Activated T-cell treated with anti-CD3 and anti-CD28 coated beads, Interleukin-2, amount 50 U/mL, for 72 hours (primary cell): ENCODE results near the gene NRXN2. TPM values are rescaled to one million over a fixed set of nuclear protein-coding genes. Genes with fewer than 3 reads are reported as not detected.

Experiments used
- ATAC-seq, 2 donors: fragments of 150-1000 bp; cut with Tn5 transposase; replicated peaks in 1 of 2; 2 replicates each; pipeline ENCODE4 v1.10.0; 2021; ENCODE audit warnings: moderate library complexity in 2 of 2, mild to moderate bottlenecking in 1 of 2
- DNase-seq, 2 donors: peaks; one replicate each; pipeline ENCODE4 v3.0.0; 2021 to 2022; ENCODE audit warnings: mixed read lengths in 1 of 2
- H3K27ac Mint-ChIP-seq: one replicate; pipeline ENCODE4 v1.8.0; 2022; ENCODE audit warnings: mild to moderate bottlenecking, moderate library complexity, mixed read lengths
- H3K27me3 Mint-ChIP-seq: one replicate; pipeline ENCODE4 v1.8.0; 2022; ENCODE audit warnings: low read depth, mixed read lengths
- H3K36me3 Mint-ChIP-seq, 2 donors: one replicate each; pipeline ENCODE4 v1.8.0; 2022; ENCODE audit warnings: mixed read lengths in 2 of 2, mild to moderate bottlenecking in 1 of 2; ENCODE audit not compliant: insufficient read depth in 2 of 2
- H3K4me1 Mint-ChIP-seq: one replicate; pipeline ENCODE4 v1.8.0; 2022; ENCODE audit warnings: low read depth, mixed read lengths
- H3K4me3 Mint-ChIP-seq, 2 donors: one replicate each; pipeline ENCODE4 v1.8.0; 2022; ENCODE audit warnings: mild to moderate bottlenecking in 2 of 2, mixed read lengths in 2 of 2, moderate library complexity in 2 of 2
- H3K9me3 Mint-ChIP-seq, 2 donors: one replicate each; pipeline ENCODE4 v1.8.0; 2022; ENCODE audit warnings: mixed read lengths in 2 of 2
- total RNA-seq, 2 donors: library from RNA; stranded (reverse); gene quantifications; one replicate each; pipeline ENCODE4 v1.2.3, GENCODE V29; 2022

The NRXN2 gene
- total RNA-seq, 2 donors from 2014 or later: 0.37 to 0.55 TPM

GRCh38 chr11:64629796-64630562, 93.0 kb downstream of the NRXN2 start:
- Mint-ChIP-seq H3K27me3 (no peaks in the 10 kb centered on the region), H3K27ac (no peak overlapping the region)

GRCh38 chr11:64629103-64629502, 93.9 kb downstream of the NRXN2 start:
- no peak overlapping the region for H3K27ac Mint-ChIP-seq
- H3K4me3 Mint-ChIP-seq: no peak overlapping the region
- DNase-seq (no peak), ATAC-seq (no peak)
- H3K9me3 Mint-ChIP-seq: no peaks in the 10 kb centered on the region
- H3K4me1 Mint-ChIP-seq: peaks cover 9% of the 10 kb centered on the region
- H3K27me3 Mint-ChIP-seq: no peaks in the 10 kb centered on the region
- H3K36me3 Mint-ChIP-seq: no peaks in the 10 kb centered on the region

More at GRCh38 chr11:64629796-64630562, 93.0 kb downstream of the NRXN2 start:
- ATAC-seq: no peak
- no peaks in the 10 kb centered on the region for H3K9me3 Mint-ChIP-seq
- DNase-seq: no peak
- H3K36me3 Mint-ChIP-seq: no peaks in the 10 kb centered on the region
- H3K4me1 Mint-ChIP-seq: peaks cover 12% of the 10 kb centered on the region
- no peak overlapping the region for H3K4me3 Mint-ChIP-seq

GRCh38 chr11:64628596-64628995, 94.4 kb downstream of the NRXN2 start:
- ATAC-seq: no peak
- no peak overlapping the region for H3K27ac Mint-ChIP-seq
- H3K27me3 Mint-ChIP-seq: no peaks in the 10 kb centered on the region
- no peaks in the 10 kb centered on the region for H3K9me3 Mint-ChIP-seq
- H3K36me3 Mint-ChIP-seq: no peaks in the 10 kb centered on the region
- H3K4me3 Mint-ChIP-seq: no peak overlapping the region
- no peak for DNase-seq
- H3K4me1 Mint-ChIP-seq: peaks cover 4% of the 10 kb centered on the region

GRCh38 chr11:64627371-64627770, 95.6 kb downstream of the NRXN2 start:
- ATAC-seq (no peak), DNase-seq (no peak)
- no peaks in the 10 kb centered on the region for H3K27me3 Mint-ChIP-seq
- no peak overlapping the region for H3K27ac Mint-ChIP-seq
- no peak overlapping the region for H3K4me3 Mint-ChIP-seq
- H3K4me1 Mint-ChIP-seq: no peaks in the 10 kb centered on the region
- H3K36me3 Mint-ChIP-seq: no peaks in the 10 kb centered on the region
- H3K9me3 Mint-ChIP-seq: no peaks in the 10 kb centered on the region

- Mint-ChIP-seq H3K27ac (no peak overlapping the region), H3K4me3 (no peak overlapping the region), H3K4me1 (no peaks in the 10 kb centered on the region), H3K36me3 (no peaks in the 10 kb centered on the region), H3K9me3 (no peaks in the 10 kb centered on the region), H3K27me3 (no peaks in the 10 kb centered on the region)
- DNase-seq (no peak), ATAC-seq (no peak)
These were observed 96.4 kb downstream of the NRXN2 start for GRCh38 chr11:64626637-64627036.

GRCh38 chr11:64624883-64625481, 98.0 kb downstream of the NRXN2 start:
- Mint-ChIP-seq H3K36me3 (no peaks in the 10 kb centered on the region), H3K9me3 (no peaks in the 10 kb centered on the region), H3K4me1 (no peaks in the 10 kb centered on the region), H3K4me3 (no peak overlapping the region), H3K27me3 (no peaks in the 10 kb centered on the region), H3K27ac (no peak overlapping the region)
- ATAC-seq (no peak), DNase-seq (no peak)

- Mint-ChIP-seq H3K4me1 (no peaks in the 10 kb centered on the region), H3K4me3 (no peak overlapping the region), H3K27ac (no peak overlapping the region), H3K36me3 (no peaks in the 10 kb centered on the region), H3K27me3 (no peaks in the 10 kb centered on the region), H3K9me3 (no peaks in the 10 kb centered on the region)
- ATAC-seq: no peak
- no peak for DNase-seq
These were observed 100.3 kb downstream of the NRXN2 start for GRCh38 chr11:64622681-64623080.

GRCh38 chr11:64621283-64622019, 101.5 kb downstream of the NRXN2 start:
- H3K27ac Mint-ChIP-seq: no peak overlapping the region
- H3K4me3 Mint-ChIP-seq: no peak overlapping the region
- no peaks in the 10 kb centered on the region for H3K36me3 Mint-ChIP-seq
- no peaks in the 10 kb centered on the region for H3K9me3 Mint-ChIP-seq
- H3K27me3 Mint-ChIP-seq: no peaks in the 10 kb centered on the region
- DNase-seq: no peak
- no peak for ATAC-seq
- H3K4me1 Mint-ChIP-seq: no peaks in the 10 kb centered on the region

- DNase-seq (no peak), ATAC-seq (no peak)
- Mint-ChIP-seq H3K27me3 (no peaks in the 10 kb centered on the region), H3K27ac (no peak overlapping the region), H3K4me1 (no peaks in the 10 kb centered on the region), H3K36me3 (no peaks in the 10 kb centered on the region), H3K9me3 (no peaks in the 10 kb centered on the region), H3K4me3 (no peak overlapping the region)
These were observed 102.5 kb downstream of the NRXN2 start for GRCh38 chr11:64620381-64620971.

- ATAC-seq: no peak
- no peaks in the 10 kb centered on the region for H3K9me3 Mint-ChIP-seq
- H3K4me3 Mint-ChIP-seq: no peak overlapping the region
- H3K27me3 Mint-ChIP-seq: no peaks in the 10 kb centered on the region
- H3K27ac Mint-ChIP-seq: no peak overlapping the region
- H3K4me1 Mint-ChIP-seq: no peaks in the 10 kb centered on the region
- no peaks in the 10 kb centered on the region for H3K36me3 Mint-ChIP-seq
- DNase-seq: no peak
These were observed 103.1 kb downstream of the NRXN2 start for GRCh38 chr11:64619811-64620380.

- no peak overlapping the region for H3K27ac Mint-ChIP-seq
- H3K27me3 Mint-ChIP-seq: no peaks in the 10 kb centered on the region
- no peaks in the 10 kb centered on the region for H3K9me3 Mint-ChIP-seq
- no peak overlapping the region for H3K4me3 Mint-ChIP-seq
- no peaks in the 10 kb centered on the region for H3K4me1 Mint-ChIP-seq
- ATAC-seq (no peak), DNase-seq (no peak)
- no peaks in the 10 kb centered on the region for H3K36me3 Mint-ChIP-seq
These were observed 103.8 kb downstream of the NRXN2 start for GRCh38 chr11:64619196-64619595.

GRCh38 chr11:64616817-64617216, 106.2 kb downstream of the NRXN2 start:
- Mint-ChIP-seq H3K27ac (no peak overlapping the region), H3K4me3 (no peak overlapping the region), H3K27me3 (no peaks in the 10 kb centered on the region), H3K4me1 (peaks cover 9% of the 10 kb centered on the region), H3K9me3 (no peaks in the 10 kb centered on the region), H3K36me3 (no peaks in the 10 kb centered on the region)
- ATAC-seq (no peak), DNase-seq (no peak)

- no peak for ATAC-seq
- no peak overlapping the region for H3K4me3 Mint-ChIP-seq
- no peak for DNase-seq
- no peaks in the 10 kb centered on the region for H3K27me3 Mint-ChIP-seq
- no peak overlapping the region for H3K27ac Mint-ChIP-seq
- H3K9me3 Mint-ChIP-seq: no peaks in the 10 kb centered on the region
- no peaks in the 10 kb centered on the region for H3K36me3 Mint-ChIP-seq
- peaks cover 13% of the 10 kb centered on the region for H3K4me1 Mint-ChIP-seq
These were observed 108.1 kb downstream of the NRXN2 start for GRCh38 chr11:64614917-64615316.
